NCI-H748 (cell line): Measurements from ENCODE around the gene C12orf42.

Experiments used
- DNase-seq: peaks from one replicate; lab custom pipeline; 2025; ENCODE audit not compliant: unreplicated experiment; lab: John Stamatoyannopoulos, UW

Gene C12orf42

GRCh38 chr12:103498990-103499389, 3.2 kb upstream of the C12orf42 start:
- no peak for DNase-seq

- DNase-seq = no peak
Measured at GRCh38 chr12:103494734-103495468, 867 bp downstream of the C12orf42 start.

- no peak for DNase-seq
Measured at GRCh38 chr12:103494051-103494733, 1.6 kb downstream of the C12orf42 start.

- no peak for DNase-seq
Measured at GRCh38 chr12:103493199-103493598, 2.6 kb downstream of the C12orf42 start.

GRCh38 chr12:103482365-103482764, 13.4 kb downstream of the C12orf42 start:
- no peak for DNase-seq

- DNase-seq = peak; percentile 49
Measured at GRCh38 chr12:103475073-103475472, 20.7 kb downstream of the C12orf42 start.

- no peak for DNase-seq
Measured at GRCh38 chr12:103470664-103471063, 25.1 kb downstream of the C12orf42 start.

- no peak for DNase-seq
Measured at GRCh38 chr12:103469719-103470118, 26.0 kb downstream of the C12orf42 start.

GRCh38 chr12:103468837-103469236, 26.9 kb downstream of the C12orf42 start:
- DNase-seq = no peak

- DNase-seq = no peak
Measured at GRCh38 chr12:103462675-103463074, 33.1 kb downstream of the C12orf42 start.

DNA sequence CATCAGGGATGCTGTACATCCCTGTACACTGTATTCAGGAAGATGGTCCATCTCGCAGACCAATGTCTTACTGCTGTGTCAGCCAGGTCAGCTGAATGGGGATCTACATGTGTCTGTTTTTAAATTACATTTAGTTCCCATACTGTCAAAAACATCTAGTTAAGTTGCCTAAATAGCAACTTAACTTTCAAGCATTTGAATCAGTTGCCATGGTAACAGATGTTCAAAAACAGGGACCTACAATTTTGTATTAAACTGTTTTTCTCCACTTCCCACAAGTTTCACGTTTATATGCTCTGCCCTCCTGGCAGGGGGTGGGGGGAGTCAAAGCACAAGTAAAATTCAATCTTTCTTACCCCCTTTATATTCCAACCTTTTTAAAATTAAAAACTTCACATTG, 38.3 kb downstream of the C12orf42 start:
- DNase-seq = no peak

- no peak for DNase-seq
Measured at GRCh38 chr12:103456006-103456405, 39.8 kb downstream of the C12orf42 start.

DNA sequence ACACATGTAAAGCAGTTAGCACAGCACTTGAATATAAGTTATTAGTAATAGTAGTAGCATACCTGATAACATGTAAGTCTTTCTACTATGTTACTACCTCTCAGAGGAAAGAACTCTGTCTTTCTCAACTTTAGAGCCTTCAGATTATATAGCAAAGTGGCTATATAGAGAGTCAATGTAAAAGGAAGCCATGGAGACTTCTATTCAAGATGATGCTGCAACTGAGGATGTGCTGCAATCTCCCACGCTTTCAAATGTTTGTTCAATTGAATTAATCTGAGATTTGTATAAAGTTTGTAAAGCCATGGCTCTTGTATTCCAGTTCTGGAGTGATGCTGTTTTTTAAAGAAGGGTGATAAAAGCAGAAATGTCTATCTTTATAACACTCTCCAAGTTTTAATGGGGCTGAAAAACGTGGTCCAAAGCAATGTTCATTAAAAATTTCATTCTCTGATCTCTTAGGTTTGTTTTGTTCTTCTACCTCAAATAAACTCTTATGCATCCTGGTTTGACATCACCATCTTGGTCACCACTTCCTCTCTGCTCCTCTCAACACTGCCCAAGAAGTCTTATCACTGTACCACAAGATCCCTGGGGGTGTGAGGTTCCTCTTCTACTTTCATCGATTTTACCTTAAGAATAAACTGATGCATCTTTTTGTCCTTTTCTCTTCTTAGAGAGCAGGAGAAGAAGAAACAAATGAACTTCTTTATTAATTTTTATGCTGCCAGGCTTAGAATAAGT, 40.6 kb downstream of the C12orf42 start:
- DNase-seq = no peak

GRCh38 chr12:103444983-103445382, 50.8 kb downstream of the C12orf42 start:
- DNase-seq = no peak

DNA sequence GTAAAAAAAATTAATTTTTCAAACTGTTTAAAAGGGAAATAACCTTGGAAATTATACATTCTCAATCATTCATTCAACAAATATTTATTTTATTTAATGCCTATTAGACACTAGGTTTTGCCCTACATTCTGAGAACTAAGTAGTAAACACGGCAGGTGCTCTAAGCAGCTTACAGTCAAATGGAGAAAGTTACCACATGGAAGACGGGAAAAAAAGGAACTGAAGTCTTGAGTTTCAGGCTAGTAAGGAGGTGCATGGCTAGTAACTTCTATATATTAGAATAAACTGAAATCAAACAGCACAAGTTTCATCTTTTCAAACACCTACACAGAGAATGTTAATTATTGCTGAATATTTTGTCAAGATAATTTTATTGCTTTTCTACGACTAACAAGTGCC, 52.9 kb downstream of the C12orf42 start:
- no peak for DNase-seq

DNA sequence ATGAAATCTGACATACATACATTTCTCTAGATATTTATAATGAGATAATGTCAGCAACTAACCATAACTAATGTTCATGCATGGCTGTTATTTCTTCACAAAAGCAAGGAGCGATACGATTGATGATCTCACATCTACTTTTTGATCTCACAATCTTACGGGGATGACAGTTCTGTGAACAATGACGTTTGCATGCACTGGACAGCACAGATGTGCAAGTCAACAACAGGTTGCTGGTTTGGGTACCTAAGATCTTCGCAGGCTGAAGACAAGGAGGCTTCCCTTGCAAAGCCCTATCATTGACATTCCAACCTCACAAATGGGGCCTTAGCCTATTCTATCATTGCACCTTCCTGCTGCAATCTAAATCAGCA, 53.6 kb downstream of the C12orf42 start:
- no peak for DNase-seq

GRCh38 chr12:103441437-103442181, 54.2 kb downstream of the C12orf42 start:
- DNase-seq = no peak

- peak; percentile 83 for DNase-seq
Measured at GRCh38 chr12:103434165-103435105, 61.3 kb downstream of the C12orf42 start.

GRCh38 chr12:103431950-103432349, 63.8 kb downstream of the C12orf42 start:
- no peak for DNase-seq

GRCh38 chr12:103431387-103431786, 64.4 kb downstream of the C12orf42 start:
- no peak for DNase-seq
